WTC11 (cell line): Measurements from ENCODE around the gene VDR.

Source experiments
- ATF1 ChIP-seq: sonication (generic); formaldehyde crosslinking; IDR thresholded peaks from 2 replicates; pipeline ENCODE4 v1.8.1; 2023; ENCODE audit warnings: mild to moderate bottlenecking, moderate library complexity, missing genetic modification reagents
- CTCF ChIP-seq: fragments of 200-600 bp; IDR thresholded peaks from 2 replicates; pipeline ENCODE4 v1.8.0; 2022; ENCODE audit warnings: antibody characterized with exemption
- E2F1 ChIP-seq: sonication (generic); formaldehyde crosslinking; IDR thresholded peaks from 2 replicates; pipeline ENCODE4 v1.8.0; 2022; ENCODE audit warnings: mild to moderate bottlenecking, missing genetic modification reagents
- FOXP1 ChIP-seq: sonication (generic); formaldehyde crosslinking; IDR thresholded peaks from 2 replicates; pipeline ENCODE4 v1.8.0; 2022; ENCODE audit warnings: missing genetic modification reagents, mild to moderate bottlenecking, moderate library complexity, borderline replicate concordance
- FOXP4 ChIP-seq: sonication (generic); formaldehyde crosslinking; IDR thresholded peaks from 2 replicates; pipeline ENCODE4 v1.8.0; 2022; ENCODE audit warnings: mild to moderate bottlenecking, missing genetic modification reagents
- MYBL2 ChIP-seq: sonication (generic); formaldehyde crosslinking; IDR thresholded peaks from 2 replicates; pipeline ENCODE4 v1.8.1; 2023; ENCODE audit warnings: mild to moderate bottlenecking, moderate library complexity, missing genetic modification reagents
- NR3C1 ChIP-seq: sonication (generic); formaldehyde crosslinking; conservative IDR thresholded peaks from 2 replicates; pipeline ENCODE4 v1.8.1; 2023; ENCODE audit warnings: low read depth, mild to moderate bottlenecking, missing genetic modification reagents
- TCF7 ChIP-seq: sonication (generic); formaldehyde crosslinking; IDR thresholded peaks from 2 replicates; pipeline ENCODE4 v1.8.0; 2022; ENCODE audit warnings: mild to moderate bottlenecking, low read depth, missing genetic modification reagents, moderate library complexity
- TEAD4 ChIP-seq: sonication (generic); formaldehyde crosslinking; IDR thresholded peaks from 2 replicates; pipeline ENCODE4 v1.8.0; 2022; ENCODE audit warnings: mild to moderate bottlenecking, missing genetic modification reagents
- ZNF263 ChIP-seq: sonication (generic); formaldehyde crosslinking; IDR thresholded peaks from 2 replicates; pipeline ENCODE4 v1.8.1; 2022; ENCODE audit warnings: low read depth, mild to moderate bottlenecking, moderate library complexity, missing genetic modification reagents
- ZNF512 ChIP-seq: sonication (generic); formaldehyde crosslinking; IDR thresholded peaks from 2 replicates; pipeline ENCODE4 v1.8.1; 2022; ENCODE audit warnings: missing genetic modification reagents, borderline replicate concordance

GRCh38 chr12:47913081-47913480 is 8.3 kb upstream of the VDR start:
- TF ChIP-seq CTCF (no peak), TCF7 (CRISPR knock-in tag) (no peak), NR3C1 (no peak), FOXP4 (no peak), FOXP1 (CRISPR knock-in tag) (no peak), ATF1 (no peak), TEAD4 (no peak), MYBL2 (CRISPR knock-in tag) (no peak), ZNF263 (CRISPR knock-in tag) (no peak), ZNF512 (CRISPR knock-in tag) (no peak), E2F1 (CRISPR knock-in tag) (no peak)
